HG02981 (cell line): ENCODE data around the gene KCND3.
A peak's percentile ranks its signal among the peaks of the same experiment; 100 is the strongest.

Experiments used
- ATAC-seq: cut with Tn5 transposase; IDR thresholded peaks from one replicate; pipeline ENCODE4 v1.9.1; 2021; ENCODE audit warnings: mild to moderate bottlenecking, moderate library complexity; ENCODE audit not compliant: unreplicated experiment

KCND3 gene

DNA sequence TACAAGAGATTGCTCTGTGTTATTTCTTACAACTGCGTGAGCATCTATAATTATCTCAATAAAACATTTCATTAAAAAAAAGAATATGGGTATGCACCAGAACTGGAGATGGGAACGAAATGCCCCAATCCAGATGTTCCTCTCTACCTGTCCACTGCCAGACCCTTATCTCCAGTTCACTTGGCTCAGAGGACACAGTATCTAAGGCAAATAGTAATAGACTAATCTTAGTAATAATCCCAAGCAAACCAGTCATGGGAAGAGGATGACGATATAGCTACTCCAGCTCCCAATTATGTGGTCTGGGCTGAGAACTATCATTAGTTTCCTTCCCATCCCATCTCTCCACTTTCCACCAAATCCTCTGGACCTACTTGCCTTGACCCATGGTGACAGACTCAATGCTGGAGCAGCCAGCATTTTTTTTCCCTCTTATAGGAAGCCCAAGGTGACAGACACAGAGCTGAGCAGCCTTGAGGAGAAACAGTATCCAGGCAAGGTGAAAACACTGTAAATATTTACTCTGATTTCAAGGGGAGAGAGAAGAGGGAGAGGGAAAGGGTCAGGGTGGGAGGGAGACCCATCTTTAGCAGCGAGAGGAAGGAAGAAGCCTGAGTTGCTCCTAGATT is 205.1 kb downstream of the KCND3 start:
- no peak for ATAC-seq

DNA sequence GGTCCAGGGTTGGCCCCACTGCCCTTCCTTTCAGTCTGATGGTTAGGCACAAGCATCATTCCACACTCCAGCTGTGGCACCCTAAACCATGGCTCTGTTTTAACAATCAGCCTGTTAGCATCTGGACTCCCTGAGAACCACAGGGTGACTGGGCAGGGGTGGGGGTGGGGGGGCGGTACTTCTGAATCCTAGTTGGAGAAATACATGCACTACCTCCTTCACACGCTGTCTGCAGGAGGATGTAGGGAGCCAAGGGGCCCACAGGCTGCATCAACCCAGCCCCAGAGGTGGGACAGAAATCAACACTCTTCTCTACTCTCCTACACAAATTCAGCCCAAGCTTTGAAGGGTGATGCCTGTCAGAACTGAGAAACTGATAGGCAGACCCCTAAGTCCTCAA is 209.9 kb downstream of the KCND3 start:
- no peak for ATAC-seq

DNA sequence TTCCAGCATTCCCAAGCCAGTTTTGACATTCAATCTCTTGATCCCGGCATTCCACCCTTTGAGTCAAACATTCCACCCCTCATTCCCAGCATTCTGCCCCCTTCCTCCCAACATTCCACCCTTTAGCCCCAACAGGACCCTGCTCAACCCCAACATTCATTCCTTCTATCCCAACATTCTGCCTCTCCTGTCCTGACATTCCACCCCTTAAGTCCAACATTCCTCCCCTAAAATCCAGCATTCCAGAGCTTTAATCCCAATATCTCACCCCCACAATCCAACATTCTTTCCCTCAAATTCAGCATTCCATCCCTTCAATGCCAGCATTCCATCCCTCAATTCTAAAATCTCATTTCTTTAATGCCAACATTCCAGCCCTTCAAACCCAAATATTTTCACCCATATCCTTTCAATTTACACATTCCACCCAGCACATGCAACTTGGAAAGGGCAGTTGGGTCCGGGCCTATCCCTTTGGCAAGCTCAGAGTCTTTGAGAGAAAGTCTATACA is 210.9 kb downstream of the KCND3 start:
- ATAC-seq = no peak

DNA sequence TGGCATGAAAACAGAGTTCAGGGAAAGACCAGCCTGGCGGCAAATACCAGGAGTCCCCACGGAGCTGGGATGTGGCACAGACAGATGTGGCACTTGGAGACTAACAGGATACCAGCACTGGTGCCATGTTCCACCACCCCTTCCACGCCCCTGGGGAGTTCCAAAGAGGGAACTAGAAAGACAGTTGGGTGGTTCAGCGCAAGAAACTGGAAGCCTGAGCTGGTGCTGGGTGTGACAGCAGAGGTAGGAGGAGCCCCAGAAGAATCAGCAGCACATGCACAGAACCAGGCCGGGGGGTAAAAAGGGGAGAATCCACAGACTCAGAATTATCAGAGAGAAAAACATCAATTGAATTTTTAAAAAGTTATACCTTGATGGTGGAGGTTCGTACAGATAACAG is 211.4 kb downstream of the KCND3 start:
- ATAC-seq = no peak

DNA sequence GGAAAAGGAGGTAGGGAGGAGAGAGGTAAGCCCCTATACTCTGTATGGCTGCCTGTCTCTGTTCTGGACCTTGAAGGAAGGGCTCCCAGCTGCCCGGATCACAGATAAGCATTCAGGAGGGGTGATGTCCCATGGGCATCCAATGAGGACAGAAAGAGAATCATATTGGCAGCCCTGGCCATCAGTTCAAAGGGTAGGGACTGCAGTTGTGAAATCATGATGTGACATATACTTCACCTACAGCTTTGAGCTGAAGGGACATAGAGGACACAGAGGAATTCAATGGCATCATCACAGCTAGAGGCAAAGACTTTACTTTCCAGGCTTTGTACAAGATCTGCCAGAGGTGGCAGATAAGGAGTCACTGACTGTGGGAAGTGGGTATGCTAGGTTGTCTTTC is 212.2 kb downstream of the KCND3 start:
- no peak for ATAC-seq

DNA sequence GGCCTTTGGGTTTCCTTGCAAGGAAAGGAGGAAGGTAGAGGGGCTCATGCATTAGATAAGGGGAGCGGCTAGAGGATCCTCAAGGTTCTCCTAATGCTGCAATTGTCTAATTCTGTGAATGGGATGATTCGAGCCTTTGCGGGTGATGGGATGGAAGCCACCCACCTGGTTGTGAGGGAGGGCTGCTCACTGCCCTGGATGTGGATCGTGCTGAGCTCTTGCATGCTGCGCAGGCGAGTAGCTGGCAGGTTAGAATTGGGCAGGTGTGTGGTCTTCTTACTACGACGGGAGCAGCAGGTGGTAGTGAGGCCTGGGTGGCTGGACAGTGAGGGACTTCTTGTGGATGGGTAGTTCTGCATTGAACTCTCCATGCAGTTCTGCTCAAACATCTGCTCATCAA is 212.6 kb downstream of the KCND3 start:
- ATAC-seq = no peak

DNA sequence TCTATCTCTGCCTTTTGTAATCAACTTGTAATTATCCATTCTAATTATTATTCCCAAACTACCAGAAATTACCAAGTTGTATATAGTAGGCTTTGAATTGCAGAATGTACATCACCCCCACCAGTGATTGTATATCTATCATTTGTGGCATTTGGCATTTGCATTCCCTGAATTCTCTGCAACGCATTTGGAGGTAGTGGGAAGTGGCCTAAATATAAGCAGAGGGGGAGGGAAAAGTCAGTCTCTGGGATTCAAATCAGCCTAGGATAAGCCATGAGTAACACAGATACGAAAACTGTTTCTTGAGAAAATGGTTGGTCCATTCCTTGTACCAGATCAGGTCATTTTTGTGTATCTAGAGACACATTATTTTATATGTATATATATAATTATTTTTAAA is 213.1 kb downstream of the KCND3 start:
- no peak for ATAC-seq

DNA sequence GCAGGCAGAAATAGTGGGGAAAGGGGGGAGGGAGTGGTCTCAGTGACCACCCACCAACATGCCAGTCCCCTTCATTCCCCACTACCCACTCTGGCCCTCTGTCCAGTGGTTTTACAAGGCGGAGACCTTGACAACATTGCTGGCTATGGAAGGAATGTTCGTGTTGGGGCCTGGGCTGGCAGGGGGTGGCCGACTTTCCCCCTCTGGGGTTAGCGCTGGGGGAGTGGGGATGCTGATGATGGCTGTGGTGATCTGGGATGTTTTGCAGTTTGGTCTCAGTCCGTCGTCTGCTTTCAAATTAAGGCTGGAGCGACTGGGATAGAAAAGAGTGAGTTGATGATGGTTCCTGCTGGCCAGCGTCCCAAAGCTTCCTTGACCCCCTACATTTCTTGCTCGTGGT is 213.5 kb downstream of the KCND3 start:
- ATAC-seq = no peak

DNA sequence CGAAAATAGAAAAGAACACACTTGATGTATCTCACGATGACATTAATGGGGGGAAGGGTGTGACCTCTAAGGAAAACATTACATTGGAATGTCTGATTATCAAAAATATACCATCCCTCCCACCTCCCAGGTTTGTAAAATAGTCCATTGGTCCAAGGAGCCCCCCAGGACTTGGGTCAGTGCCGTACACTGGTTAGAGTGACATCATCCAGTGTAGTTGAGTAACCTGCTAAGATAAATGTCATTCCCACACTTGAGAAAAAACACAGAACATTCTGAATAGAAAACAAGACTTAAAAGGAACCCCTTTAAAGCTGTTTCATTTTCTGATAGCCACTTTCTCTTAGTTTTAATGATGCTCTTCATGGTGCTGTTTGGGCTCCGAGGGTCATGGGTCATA is 218.6 kb downstream of the KCND3 start:
- no peak for ATAC-seq

DNA sequence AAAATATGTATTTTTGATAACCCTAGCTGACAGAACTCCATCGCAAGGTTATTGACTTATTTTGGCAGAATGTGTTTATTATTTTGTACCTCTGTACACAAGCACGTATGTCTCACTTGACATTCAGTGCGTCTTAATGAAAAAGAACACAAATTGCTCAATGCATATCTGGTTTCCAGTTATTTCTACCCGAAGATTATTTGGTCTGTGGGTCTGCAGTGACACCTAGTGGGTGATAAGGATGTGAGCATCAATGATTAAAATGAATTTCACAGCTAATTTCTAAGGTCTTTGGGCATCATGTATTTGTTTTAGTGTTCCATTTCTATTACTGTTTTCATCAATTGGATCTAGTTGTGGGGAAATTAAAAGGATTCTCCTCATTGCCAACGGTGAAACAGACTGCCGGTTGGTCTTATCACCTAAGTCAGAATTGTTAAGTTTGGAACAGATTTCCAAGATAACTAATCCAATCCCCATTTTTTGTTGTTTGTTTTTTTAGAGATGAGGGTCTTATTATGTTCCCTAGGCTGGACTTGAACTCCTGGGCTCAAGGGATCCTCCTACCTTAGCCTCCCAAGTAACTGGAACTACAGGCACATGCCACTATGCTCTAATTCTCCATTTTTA is 219.8 kb downstream of the KCND3 start:
- ATAC-seq = no peak

DNA sequence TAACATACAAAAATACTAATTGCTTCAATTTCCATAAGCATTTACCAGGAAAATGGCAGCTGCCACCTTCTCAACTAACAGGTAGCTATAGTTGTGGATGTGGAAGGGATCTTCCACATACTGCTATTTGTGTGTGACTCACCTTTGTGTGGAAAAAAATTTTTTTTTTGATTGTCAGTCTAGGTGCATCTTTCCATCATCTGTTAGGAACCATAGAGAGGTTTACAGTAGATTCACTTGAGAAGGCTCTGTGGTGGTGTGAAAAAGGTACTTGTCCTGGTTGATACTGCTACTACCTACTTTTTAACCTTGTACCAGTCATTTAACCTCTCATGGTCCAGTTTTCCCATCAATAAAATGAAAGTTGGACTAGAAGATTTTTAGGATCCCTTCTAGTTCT is 220.8 kb downstream of the KCND3 start:
- ATAC-seq = no peak

DNA sequence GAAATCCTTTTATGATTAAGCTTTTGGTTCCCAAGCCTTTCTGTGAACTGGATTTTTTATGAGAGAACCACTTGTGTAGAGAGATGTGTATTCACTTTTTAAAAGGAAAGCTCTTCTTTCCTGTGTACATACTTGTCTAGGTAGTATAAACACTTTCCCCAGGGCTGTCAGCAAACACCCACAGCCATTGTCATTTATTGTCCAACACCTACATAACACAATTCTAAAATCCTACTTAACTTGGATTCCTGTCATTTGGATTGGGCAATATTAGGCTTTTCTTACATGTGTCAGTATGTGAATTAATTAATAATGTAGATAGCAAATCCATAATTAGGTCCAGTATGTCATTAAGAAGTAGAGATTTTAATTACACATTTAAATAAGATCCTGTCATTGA is 221.4 kb downstream of the KCND3 start:
- no peak for ATAC-seq

DNA sequence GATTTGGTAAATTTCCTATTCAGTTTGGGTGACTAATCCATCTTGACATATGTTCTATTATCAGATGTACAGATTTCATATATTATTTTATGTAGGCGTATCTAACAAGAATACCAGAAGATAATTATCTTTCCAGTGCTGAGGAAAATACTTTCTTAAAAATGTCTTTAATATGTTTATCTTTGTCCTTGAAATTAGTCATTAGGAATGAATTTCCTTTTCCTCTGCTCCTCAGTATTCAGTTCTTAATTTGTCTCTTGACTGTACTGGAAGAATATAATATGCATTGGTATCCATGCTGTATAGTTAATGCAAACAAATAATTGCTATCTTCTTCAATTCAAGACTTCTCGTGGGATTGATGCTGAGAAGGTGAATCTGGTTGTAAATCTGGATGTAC is 227.1 kb downstream of the KCND3 start:
- no peak for ATAC-seq

DNA sequence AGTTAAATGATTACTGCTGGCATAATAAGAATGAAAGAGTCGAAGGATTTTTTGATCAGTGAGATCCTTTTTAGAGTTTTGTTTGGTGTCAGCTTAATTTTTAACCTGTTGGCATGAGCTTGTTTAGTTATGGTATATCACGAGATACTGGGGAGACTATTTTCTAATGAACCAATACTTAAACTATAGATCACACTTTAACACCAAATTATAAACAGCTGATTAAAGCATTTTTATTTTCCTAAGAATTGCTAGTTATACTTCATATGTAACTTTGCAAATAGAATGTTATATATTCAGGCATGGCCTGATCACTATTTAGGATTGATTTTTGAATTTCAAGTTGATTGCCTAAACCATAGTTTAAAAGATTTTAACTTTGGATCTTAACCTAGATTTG is 227.8 kb downstream of the KCND3 start:
- no peak for ATAC-seq

DNA sequence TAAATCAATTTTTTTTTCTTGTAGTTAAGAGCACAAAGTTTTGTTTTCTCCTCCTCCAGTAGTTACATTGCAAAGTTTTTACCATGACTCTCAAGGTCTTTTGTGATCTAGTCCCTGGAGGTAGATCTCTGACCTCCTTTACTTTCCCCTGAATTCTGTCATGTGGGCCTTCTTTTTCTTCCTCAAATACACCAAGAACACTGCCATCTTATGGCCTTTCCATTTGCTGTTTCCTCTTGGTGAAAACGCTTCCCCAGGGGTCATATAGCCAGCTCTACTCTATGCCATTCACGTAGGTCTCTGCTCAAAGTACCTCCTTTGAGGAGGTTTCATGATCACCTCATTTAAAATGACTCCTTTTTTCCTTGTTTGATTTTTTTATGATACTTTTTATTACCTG is 231.1 kb downstream of the KCND3 start:
- ATAC-seq = no peak

DNA sequence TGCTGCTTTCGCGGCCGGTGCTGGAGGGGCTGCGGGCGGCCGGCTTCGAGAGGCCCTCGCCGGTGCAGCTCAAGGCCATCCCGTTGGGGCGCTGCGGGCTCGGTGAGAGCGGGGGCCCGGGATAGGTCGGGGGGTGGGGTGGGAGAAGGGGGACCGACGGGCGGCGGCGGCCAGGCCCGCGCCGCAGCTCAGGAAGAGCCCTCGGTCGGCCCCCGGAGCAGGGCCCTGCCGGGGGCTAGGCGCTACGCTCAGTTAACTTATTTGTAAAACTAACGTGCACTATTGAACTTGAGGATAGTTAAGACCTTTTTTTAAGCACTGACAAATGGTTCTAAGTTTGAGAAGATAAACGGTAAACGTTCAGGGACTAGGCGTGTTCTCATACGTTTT is 233.3 kb downstream of the KCND3 start:
- peak; percentile 4 for ATAC-seq

DNA sequence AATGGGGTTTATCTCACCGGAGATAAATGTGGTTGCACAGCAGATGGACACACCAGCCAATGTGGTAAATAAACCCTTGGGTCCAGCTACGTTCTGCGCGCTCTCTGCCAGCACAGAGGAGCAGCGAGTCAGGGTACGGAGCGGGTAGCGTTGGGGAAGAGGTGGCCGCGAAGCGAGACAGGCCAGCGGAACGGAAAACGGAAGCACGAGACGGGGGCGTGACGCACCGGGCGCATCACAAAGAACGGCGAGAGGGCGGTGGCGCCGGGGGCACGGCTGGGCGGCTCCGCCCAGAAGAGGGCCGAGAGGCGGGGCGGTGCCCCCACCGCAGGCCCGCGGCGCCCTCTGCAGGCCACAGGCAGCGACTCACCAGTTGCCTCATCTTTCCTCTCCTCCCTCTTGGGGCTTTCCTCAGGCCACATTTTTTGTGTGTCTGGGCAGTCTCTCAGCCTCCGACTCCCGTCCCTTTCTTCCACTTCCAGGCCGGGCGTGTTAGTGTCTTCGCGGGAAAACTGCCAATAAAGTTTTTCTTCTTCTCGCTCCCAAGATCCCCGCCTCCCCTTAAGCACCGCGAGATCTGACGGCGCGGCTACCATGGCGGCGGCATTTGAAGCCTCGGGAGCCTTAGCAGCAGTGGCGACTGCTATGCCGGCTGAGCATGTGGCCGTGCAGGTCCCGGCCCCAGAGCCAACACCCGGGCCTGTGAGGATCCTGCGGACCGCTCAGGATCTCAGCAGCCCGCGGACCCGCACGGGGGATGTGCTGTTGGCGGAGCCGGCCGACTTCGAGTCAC is 233.9 kb downstream of the KCND3 start, which contains the start of gene DDX20:
DDX20 (plus strand) TSS at position 571 of the 793 bp plus-strand sequence; CDS start at position 595, 24 bp downstream.
- peak; percentile 85 for ATAC-seq

DNA sequence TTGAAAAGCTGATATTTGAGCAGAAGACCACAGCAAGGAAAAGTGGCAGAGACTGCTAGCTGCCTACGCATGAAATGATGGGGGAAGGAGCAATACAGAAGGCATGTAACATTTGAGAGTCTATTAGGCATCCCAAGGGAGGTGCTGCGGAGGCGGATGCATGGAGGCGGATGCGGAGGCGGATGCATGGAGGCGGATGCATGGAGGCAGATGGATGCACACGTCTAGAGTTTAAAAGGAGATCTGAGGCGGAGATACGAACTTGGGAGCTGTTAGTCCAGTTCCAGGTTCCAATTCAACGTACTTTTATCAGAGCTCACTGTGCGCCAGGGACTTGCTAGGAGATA is 234.5 kb downstream of the KCND3 start:
- ATAC-seq = peak; percentile 6

DNA sequence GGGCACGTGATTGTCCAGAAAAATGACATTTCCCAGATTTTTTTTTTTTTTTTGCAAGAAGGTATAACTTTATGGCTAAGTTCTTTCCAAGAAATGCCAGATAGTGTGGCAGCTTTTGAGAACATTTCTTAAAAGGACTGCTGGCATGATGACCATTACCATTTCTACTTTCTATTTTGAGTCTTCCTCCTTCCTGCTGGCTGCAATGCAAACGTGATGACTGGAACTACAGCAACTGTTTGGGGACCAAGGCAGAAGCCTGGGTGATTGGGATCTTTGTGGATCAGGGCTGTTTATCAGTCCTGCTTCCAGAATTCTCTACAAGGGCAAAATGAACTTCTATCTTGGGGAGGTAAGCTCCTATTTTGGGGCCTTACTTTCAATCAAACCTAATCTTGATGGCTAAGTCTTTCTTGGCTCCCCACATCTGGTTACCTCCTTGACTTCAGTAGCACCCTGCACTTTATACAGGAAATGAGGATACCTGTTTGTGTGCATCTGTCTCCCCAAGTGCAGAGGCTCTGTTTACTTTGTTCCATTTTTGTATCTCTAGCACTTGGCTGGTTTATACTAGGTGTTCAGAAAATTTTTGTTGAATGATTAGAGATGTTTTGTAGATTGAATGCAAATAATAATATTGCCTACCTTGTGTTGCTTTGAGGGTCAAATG is 237.4 kb downstream of the KCND3 start:
- no peak for ATAC-seq

DNA sequence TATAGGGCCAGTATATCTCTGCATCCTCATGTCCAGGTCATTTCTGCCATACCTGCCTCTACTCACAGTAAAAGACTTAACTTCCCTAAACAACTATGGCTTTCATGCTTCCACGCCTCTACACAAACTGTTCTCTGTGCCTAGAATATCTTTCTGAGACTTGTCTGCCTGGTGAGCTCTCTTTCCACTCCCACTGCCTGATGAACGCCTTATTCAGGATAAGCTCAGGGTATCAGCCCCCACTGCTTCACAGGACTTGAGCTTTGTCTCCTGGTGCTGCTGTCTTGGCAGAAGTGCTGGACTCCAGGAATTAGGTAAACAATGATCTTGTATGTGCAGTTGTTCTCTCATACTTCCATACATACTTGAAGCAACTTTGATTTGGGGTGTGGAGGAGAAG is 238.6 kb downstream of the KCND3 start:
- no peak for ATAC-seq

DNA sequence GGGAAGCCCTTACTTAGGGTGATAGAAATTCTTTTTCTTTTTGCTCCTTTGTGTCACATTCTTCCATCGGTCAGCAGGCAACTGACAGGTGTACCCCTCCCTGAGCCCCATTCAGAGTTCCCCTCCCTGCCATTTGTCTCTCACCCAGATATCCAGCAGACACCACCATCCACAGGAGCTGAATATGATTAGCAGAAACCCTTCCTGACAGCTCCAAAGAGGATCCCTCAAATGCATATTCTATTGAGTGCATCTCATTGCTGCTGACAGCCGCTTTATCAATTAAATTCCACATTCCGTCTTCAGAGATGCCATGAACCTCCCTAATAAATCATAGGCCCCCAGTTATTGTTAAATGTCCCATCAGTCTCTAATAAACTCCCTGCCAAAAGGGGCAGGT is 239.8 kb downstream of the KCND3 start:
- ATAC-seq = no peak

DNA sequence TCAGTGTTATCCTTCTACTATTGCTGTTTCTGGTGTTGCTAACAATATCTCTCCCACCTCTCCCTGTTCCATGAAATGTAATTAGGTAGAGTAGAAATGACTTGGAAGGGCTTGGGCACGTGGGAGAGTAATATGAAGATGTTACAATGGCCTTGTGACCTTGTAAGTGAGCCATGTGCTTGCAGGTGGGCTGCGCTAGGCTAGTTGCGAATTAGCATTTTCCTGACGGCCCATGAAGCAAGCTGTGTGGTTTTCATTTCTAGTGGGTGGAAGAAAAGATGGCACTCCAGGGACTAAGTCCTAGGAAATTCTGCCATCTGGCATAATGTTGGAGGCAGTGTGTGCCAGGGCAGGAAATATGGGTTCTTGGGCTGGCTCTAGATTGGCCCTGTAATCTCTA is 241.5 kb downstream of the KCND3 start:
- no peak for ATAC-seq
